ENCODE data around the gene TNFRSF14.
A peak's percentile ranks its signal among the peaks of the same experiment; 100 is the strongest.

Gene TNFRSF14

GRCh38 chr1:2588661-2589430 is 32.7 kb downstream of the TNFRSF14 start:
- DNase-seq (ENCODE audit: low spot score) = no peak

GRCh38 chr1:2589431-2590232 is 33.5 kb downstream of the TNFRSF14 start:
- DNase-seq (ENCODE audit: low spot score) = no peak

GRCh38 chr1:2590233-2591141 is 34.3 kb downstream of the TNFRSF14 start:
- no peak for DNase-seq (ENCODE audit: low spot score)

DNA sequence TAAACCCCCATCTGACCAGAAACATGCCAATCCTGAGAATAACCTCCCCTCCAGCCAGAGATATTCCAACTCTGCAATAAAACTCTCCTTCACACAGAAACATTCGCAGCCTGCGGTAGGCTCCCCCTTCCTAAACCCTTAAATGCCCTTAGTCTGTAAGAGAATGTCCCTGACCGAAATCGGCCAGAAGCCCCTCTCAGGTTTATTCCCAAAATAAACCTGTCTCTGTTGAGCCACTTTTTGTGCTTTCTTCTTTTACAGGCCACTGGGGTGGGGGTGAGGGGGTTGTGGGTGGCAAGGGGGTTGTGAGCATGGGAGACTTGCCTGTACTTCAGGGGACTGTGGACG is 35.0 kb downstream of the TNFRSF14 start:
- no peak for DNase-seq (ENCODE audit: low spot score)

GRCh38 chr1:2591581-2592261 is 35.5 kb downstream of the TNFRSF14 start:
- no peak for DNase-seq (ENCODE audit: low spot score)

DNA sequence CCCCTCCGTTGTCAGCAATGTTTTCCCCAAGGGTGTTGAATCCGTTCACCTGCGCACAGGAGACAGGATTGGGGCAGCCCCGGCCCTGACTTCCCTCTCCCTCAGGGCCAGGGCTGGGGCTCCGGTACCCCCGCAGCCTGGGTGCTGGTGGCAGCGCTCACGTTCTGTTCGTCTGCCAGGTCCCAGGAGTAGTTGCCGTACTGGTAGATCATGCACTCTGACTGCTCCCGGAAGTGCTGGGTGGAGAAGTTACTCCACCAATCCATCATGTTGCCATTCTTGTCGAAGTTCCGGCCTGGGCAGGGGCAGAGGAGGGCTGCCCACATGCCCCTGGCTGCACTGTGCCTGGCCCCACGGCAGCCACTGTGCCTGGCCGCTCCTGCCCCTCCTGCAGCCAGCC is 36.5 kb downstream of the TNFRSF14 start:
- no peak for DNase-seq (ENCODE audit: low spot score)

GRCh38 chr1:2593251-2593878 is 37.2 kb downstream of the TNFRSF14 start:
- no peak for DNase-seq (ENCODE audit: low spot score)

DNA sequence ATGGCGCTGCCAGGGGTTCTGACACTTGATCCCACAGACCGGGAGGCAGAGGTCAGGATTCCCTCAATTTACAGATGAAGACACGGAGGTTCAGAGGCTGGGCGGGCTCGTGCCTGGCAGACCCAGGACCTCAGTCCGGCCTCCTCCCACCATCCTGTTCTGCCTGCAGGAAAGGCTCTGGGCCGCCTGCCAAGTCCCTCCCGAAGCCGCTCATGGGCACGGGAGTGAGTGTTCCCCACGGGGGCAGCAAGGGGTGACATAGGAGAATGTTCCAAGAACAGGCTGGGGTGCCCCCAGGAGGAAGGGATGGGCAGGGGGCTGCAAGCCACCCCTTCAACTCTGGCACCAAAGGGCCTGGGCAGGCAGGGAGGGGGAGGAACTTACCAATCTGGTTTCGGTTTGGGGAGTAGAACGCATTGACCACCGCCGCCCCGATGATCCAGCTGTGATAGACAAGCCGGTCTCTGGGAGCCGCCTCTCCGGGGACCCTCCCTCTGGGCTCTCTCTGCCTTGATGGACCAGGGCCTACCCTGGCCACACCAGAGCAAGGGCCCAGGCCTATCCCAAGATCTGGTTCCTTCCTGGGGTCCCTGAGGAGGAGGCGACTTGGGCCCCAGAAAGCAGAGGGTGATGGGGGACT is 38.0 kb downstream of the TNFRSF14 start:
- peak; percentile 43 for DNase-seq (ENCODE audit: low spot score)

GRCh38 chr1:2594641-2595131 is 38.5 kb downstream of the TNFRSF14 start:
- DNase-seq (ENCODE audit: low spot score) = no peak

DNA sequence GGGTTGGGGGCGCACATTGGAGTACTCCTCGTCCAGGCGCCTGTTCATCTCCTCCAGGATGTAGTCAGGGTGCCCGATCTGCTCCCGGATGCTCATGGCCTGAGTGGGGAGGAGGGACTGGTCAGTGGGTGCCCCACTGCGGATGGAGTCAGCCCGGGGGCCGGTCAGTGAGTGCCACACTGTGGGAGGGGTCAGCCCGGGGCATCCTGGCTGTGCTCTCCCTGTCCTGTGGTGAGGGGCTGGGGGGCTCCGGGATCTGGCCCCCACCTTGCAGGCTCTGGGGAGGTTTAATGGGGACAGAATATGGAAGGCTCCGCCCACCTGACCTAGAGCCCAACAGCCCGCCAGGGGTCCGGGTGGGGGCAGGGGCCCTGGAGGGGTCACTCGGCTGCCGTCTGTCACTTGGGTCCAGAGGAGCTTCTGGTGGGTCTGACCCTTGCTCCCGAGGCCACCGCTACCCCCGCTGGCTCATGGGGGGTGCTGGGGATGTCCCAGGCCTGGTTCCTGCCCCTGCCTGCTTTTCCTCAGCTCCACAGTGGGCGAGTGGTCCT is 39.2 kb downstream of the TNFRSF14 start:
- no peak for DNase-seq (ENCODE audit: low spot score)

DNA sequence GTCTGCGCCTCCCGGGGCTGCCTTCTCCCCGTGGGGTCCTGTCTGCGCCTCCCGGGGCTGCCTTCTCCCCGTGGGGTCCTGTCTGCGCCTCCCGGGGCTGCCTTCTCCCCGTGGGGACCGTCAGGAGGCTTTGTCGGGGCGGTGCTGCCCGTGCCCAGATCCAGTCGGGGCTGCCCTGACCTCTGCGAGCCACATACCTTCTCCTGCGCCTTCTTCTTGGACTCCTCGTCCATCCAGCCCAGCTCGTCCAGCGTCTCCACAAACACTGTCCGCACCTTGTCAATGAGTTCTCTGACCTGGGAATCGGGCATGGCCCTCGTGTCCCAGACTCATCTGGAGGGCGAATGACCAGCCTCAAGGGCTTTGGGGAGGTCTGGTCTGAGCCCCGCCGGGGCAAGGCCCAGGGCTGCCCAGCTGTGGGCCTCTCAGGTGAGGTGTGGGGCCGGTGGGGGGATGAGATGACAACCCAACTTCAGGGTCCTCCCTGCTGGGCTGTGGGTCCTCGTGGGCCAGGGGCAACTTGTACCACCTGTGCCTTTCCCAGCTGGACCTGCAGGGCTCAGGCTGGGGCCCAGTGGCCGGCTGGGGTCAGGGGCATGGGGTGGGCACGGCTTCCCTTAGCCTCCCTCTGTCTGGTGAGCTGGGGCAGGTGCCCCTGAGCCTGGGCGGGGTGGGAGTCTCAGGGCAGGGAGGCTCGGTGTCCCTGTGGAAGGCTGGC is 39.8 kb downstream of the TNFRSF14 start:
- DNase-seq (ENCODE audit: low spot score) = no peak

GRCh38 chr1:2596530-2597333 is 40.6 kb downstream of the TNFRSF14 start:
- DNase-seq (ENCODE audit: low spot score) = no peak

DNA sequence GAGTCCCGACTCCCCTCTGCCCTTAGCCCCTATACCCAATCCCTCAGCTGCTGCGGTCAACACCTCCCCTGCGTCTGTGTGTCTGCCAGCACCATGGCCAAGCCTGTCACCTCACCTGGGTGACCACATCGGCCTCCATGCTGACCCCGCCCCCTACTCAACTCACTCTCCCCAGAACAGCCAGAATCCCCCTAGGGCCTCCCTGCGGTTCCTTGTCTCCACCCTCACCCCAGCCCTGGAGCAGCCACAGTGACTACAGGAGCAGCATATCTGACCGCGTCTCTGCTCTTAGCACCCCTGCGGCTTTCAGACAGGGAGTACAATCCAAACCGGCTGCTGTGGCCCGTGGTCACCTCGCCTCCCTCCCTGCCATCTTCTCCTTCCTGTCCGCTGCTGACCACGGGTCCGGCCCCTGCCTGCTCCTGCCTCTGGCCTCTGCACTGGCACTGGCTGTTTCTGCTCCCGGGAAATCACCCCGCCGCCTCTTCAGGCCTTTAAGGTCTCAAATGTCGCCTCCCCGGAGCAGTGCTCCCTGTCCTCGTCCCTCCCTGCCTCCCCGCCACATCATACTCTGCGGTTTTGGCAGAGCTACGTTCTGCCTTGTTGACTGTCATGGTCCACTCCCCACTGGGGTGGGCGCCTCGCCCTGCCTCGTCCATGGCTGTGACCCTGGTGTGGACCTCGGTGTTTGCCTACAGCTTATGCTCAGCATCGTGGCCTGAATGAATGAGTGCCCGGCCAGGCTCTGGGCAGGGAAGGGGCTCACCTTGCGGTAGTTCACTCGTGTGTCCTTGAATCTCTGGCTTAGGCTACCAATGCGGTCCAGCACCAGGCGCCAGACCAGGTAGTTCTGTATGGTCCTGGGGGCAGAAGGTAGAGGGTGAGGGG is 41.5 kb downstream of the TNFRSF14 start:
- no peak for DNase-seq (ENCODE audit: low spot score)

DNA sequence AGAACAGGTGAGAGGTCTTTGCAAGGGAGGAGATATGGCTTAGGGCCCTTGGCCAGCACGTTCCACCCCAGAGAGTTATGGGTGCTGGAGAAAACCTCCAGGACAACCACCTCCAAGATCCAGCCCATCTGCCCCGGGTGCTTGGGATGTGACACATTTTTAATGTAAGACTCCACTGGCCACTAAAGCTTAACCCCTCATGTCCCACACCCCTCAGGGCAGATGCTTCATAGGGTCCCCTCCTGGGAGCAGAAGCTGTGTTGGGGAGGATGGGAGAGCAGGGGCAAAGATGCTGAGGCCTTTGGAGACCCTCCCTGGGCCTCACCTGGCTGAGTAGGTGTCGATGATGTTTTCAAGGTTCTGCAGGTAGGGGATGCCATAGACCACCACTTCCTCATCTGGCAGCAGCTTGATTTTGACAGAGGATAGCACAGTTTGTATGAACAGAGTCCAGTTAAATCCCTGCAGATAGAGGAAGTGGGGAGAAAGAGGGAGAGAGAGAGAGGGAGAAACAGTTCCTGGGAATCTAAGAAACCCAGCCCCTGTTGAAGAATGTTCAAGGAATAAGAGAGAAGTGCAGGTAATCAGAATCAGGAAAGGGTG is 42.3 kb downstream of the TNFRSF14 start:
- DNase-seq (ENCODE audit: low spot score) = no peak

GRCh38 chr1:2601721-2602303 is 45.6 kb downstream of the TNFRSF14 start:
- no peak for DNase-seq (ENCODE audit: low spot score)

- no peak for DNase-seq (ENCODE audit: low spot score)
Measured at GRCh38 chr1:2602311-2602835, 46.2 kb downstream of the TNFRSF14 start.
